GM23248 (cell line): ENCODE measurements around the gene AFF3.

Experiments
- EZH2 ChIP-seq: fragments of 200-600 bp; sonication (generic); IDR thresholded peaks from 2 replicates; pipeline ENCODE4 v1.6.1; 2018; ENCODE audit warnings: antibody characterized with exemption, mild to moderate bottlenecking; ENCODE audit not compliant: insufficient read depth, poor library complexity, severe bottlenecking
- EZH2phosphoT487 ChIP-seq: fragments of 200-600 bp; sonication (generic); IDR thresholded peaks from 2 replicates; pipeline ENCODE4 v1.6.1; 2018; ENCODE audit warnings: antibody characterized with exemption, moderate library complexity, mild to moderate bottlenecking, low read depth; ENCODE audit not compliant: insufficient read depth

DNA sequence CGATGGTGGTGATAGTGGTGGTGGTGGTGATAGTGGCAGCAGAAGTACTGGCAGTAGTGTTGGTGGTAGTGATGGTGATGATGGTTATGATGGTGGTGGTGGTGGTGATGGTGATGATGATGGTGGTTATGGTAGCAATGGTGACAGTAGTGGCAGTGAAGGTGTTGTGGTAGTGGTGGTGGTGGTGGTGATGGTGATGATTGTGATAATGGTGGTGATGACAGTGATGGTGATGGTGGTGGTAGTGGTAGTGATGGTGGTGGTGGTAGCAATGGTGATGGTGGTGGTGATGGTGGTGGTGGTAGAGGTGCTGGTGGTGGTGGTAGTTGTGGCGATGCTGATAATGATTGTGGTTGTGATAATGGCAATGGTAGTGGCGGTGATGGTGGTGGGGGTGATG is 126.5 kb downstream of the AFF3 start:
- no peak for TF ChIP-seq EZH2
- no peak for TF ChIP-seq EZH2phosphoT487
